Colonic mucosa (tissue), 4 donors: Measurements from ENCODE around the gene PASK. TPM values are rescaled to one million over a fixed set of nuclear protein-coding genes. Genes with fewer than 3 reads are reported as not detected.

ENCODE experiments used
- DNase-seq: peaks from one replicate; pipeline ENCODE4 v3.0.0-alpha.2; 2020
- H3K27ac ChIP-seq: fragments of 200-600 bp; one replicate; pipeline ENCODE4 v1.8.0; 2021
- H3K27me3 ChIP-seq: fragments of 200-600 bp; one replicate; pipeline ENCODE4 v1.8.0; 2021
- H3K36me3 ChIP-seq: fragments of 200-600 bp; one replicate; pipeline ENCODE4 v1.8.0; 2021
- H3K4me1 ChIP-seq: fragments of 200-600 bp; one replicate; pipeline ENCODE4 v1.8.0; 2021; ENCODE audit warnings: mild to moderate bottlenecking
- H3K4me3 ChIP-seq: fragments of 200-600 bp; one replicate; pipeline ENCODE4 v1.8.0; 2021
- H3K9ac ChIP-seq, 2 donors: one replicate each; pipeline ENCODE4 v1.7.0; 2013; ENCODE audit warnings: control low read depth in 2 of 2, low read depth in 2 of 2, low read length in 2 of 2
- H3K9me3 ChIP-seq: fragments of 200-600 bp; one replicate; pipeline ENCODE4 v1.8.0; 2021
- CTCF ChIP-seq: fragments of 200-600 bp; IDR thresholded peaks from one replicate; pipeline ENCODE4 v1.8.0; 2022; ENCODE audit warnings: antibody characterized with exemption, mild to moderate bottlenecking
- intact Hi-C: fragments of 100-400 bp; cut with DNase I; formaldehyde crosslinking; loops from one replicate; pipeline ENCODE4 v1.14.1; 2022
- total RNA-seq, 2 donors: library from RNA; stranded (reverse); fragmentation: NEBNext Ultra II Directional in 1 of 2; extraction: Animal tissue kit (Norgen Biotek cat#: 25700) in 1 of 2; gene quantifications; one replicate each; pipeline ENCODE4 v1.2.1, GENCODE V29; 2021
- donor health status: healthy.
- donor health status: DM: no; HTN: no; CAD: no.
- donor health status: DM: no; HTN: no; CAD: no.

PASK gene
- total RNA-seq, 2 donors from 2014 or later, result 5.6 to 39.2 TPM

- intact Hi-C loops, result no loop called here
- H3K9me3 ChIP-seq, result no peaks in the 10 kb centered on the region
- H3K27me3 ChIP-seq, result no peaks in the 10 kb centered on the region
- H3K27ac ChIP-seq, result no peak overlapping the region
- no peak for TF ChIP-seq CTCF
- H3K4me3 ChIP-seq, result no peak overlapping the region
- no peaks in the 10 kb centered on the region for H3K4me1 ChIP-seq
- DNase-seq, result no peak
- H3K36me3 ChIP-seq, result no peaks in the 10 kb centered on the region
- no peak overlapping the region for H3K9ac ChIP-seq
Measured at GRCh38 chr2:241067501-241068135, 81.7 kb downstream of the PASK start.

GRCh38 chr2:241066893-241067341, 82.4 kb downstream of the PASK start:
- Histone ChIP-seq H3K9ac (no peak overlapping the region), H3K9me3 (no peaks in the 10 kb centered on the region), H3K27me3 (no peaks in the 10 kb centered on the region), H3K27ac (no peak overlapping the region), H3K4me3 (no peak overlapping the region), H3K4me1 (no peaks in the 10 kb centered on the region), H3K36me3 (no peaks in the 10 kb centered on the region)
- intact Hi-C loops, result no loop called here
- TF ChIP-seq CTCF, result no peak
- DNase-seq, result no peak

GRCh38 chr2:241066171-241066892, 82.9 kb downstream of the PASK start:
- H3K4me1 ChIP-seq, result no peaks in the 10 kb centered on the region
- H3K4me3 ChIP-seq, result no peak overlapping the region
- no peaks in the 10 kb centered on the region for H3K27me3 ChIP-seq
- no peak overlapping the region for H3K27ac ChIP-seq
- no peaks in the 10 kb centered on the region for H3K9me3 ChIP-seq
- peak; percentile 11 for DNase-seq
- TF ChIP-seq CTCF, result no peak
- intact Hi-C loops, result no loop called here
- no peaks in the 10 kb centered on the region for H3K36me3 ChIP-seq
- no peak overlapping the region for H3K9ac ChIP-seq

- no peak overlapping the region for H3K27ac ChIP-seq
- DNase-seq, result peak; percentile 17
- H3K36me3 ChIP-seq, result no peaks in the 10 kb centered on the region
- no peaks in the 10 kb centered on the region for H3K9me3 ChIP-seq
- TF ChIP-seq CTCF, result no peak
- no peak overlapping the region for H3K9ac ChIP-seq
- no peaks in the 10 kb centered on the region for H3K27me3 ChIP-seq
- H3K4me3 ChIP-seq, result no peak overlapping the region
- intact Hi-C loops, result no loop called here
- no peaks in the 10 kb centered on the region for H3K4me1 ChIP-seq
Measured at GRCh38 chr2:241065355-241065803, 83.9 kb downstream of the PASK start.

- H3K4me3 ChIP-seq, result no peak overlapping the region
- no peak overlapping the region for H3K27ac ChIP-seq
- intact Hi-C loops, result no loop called here
- no peaks in the 10 kb centered on the region for H3K4me1 ChIP-seq
- H3K36me3 ChIP-seq, result no peaks in the 10 kb centered on the region
- no peak for TF ChIP-seq CTCF
- H3K9ac ChIP-seq, result no peak overlapping the region
- DNase-seq, result no peak
- no peaks in the 10 kb centered on the region for H3K9me3 ChIP-seq
- no peaks in the 10 kb centered on the region for H3K27me3 ChIP-seq
Measured at GRCh38 chr2:241064802-241065354, 84.4 kb downstream of the PASK start.
